ENCODE data around the gene ACTRT2.

The ACTRT2 gene

GRCh38 chr1:3021233-3021671, at the start of gene ACTRT2:
TSS of gene ACTRT2 (plus strand) at chr1:3021467. CDS start at chr1:3021687, 220 bp downstream.
- DNase-seq, result no peak

GRCh38 chr1:2971609-2972008, 49.7 kb upstream of the ACTRT2 start:
- DNase-seq, result no peak

GRCh38 chr1:2972011-2972878, 49.0 kb upstream of the ACTRT2 start:
- no peak for DNase-seq

GRCh38 chr1:2972879-2973575, 48.2 kb upstream of the ACTRT2 start:
- DNase-seq, result no peak

- DNase-seq, result no peak
Measured at GRCh38 chr1:2973601-2974593, 47.4 kb upstream of the ACTRT2 start.

GRCh38 chr1:2974701-2975301, 46.5 kb upstream of the ACTRT2 start:
- no peak for DNase-seq

- DNase-seq, result no peak
Measured at GRCh38 chr1:2975466-2976179, 45.6 kb upstream of the ACTRT2 start.

GRCh38 chr1:2976180-2976562, 45.1 kb upstream of the ACTRT2 start:
- DNase-seq, result no peak

- no peak for DNase-seq
Measured at GRCh38 chr1:2977886-2978611, 43.2 kb upstream of the ACTRT2 start.

- DNase-seq, result no peak
Measured at GRCh38 chr1:2978691-2979190, 42.5 kb upstream of the ACTRT2 start.

GRCh38 chr1:2979191-2980072, 41.8 kb upstream of the ACTRT2 start:
- DNase-seq, result no peak

- no peak for DNase-seq
Measured at GRCh38 chr1:2980073-2980791, 41.0 kb upstream of the ACTRT2 start.

GRCh38 chr1:2980849-2981248, 40.4 kb upstream of the ACTRT2 start:
- no peak for DNase-seq

GRCh38 chr1:2981388-2981787, 39.9 kb upstream of the ACTRT2 start:
- DNase-seq, result no peak

GRCh38 chr1:2981981-2982614, 39.2 kb upstream of the ACTRT2 start:
- no peak for DNase-seq

GRCh38 chr1:2982615-2983318, 38.5 kb upstream of the ACTRT2 start:
- no peak for DNase-seq

- DNase-seq, result no peak
Measured at GRCh38 chr1:2983319-2983705, 38.0 kb upstream of the ACTRT2 start.
